Measurements from ENCODE around the gene HLF. TPM values are rescaled to one million over a fixed set of nuclear protein-coding genes. Genes with fewer than 3 reads are reported as not detected.

HLF gene
- total and polyA plus RNA-seq, 2 donors (not counting 1 experiment from before 2014, with no cell fraction given) = 0.10 TPM; not detected in 1

DNA sequence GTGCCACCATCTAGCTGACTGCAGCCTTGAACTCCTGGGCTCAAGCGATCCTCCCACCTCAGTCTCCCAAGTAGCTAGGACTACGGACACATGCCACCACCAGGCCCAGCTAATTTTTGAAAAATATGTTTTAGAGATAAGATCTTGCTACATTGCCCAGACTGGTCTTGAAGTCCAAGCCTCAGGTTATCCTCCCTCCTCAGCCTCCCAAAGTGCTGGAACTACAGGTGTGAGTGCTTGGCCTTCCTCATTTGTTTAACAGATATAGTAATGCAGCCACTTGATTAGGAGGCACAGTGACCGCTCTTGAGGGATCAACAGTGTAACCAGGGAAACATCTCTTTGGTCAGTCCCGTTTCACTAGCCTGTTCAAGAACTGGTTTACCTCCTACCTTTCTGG lies 35.1 kb downstream of the HLF start:
- Histone ChIP-seq H3K4me1 (ENCODE audit: control insufficient read depth in 2 of 2, insufficient read depth in 2 of 2, low read length in 2 of 2) (peaks cover 0 to 9% of the 10 kb centered on the region in 2 donors), H3K27ac (ENCODE audit: low read length in 2 of 2) (no peak overlapping the region), H3K27me3 (replicated peaks in 1 of 4; ENCODE audit: control extremely low read depth in 1 of 4, control insufficient read depth in 3 of 4, insufficient read depth in 4 of 4, low read length in 3 of 4) (no peaks in the 10 kb centered on the region), H3K4me2 (replicated peaks; ENCODE audit: low read depth, low read length, poor library complexity, severe bottlenecking) (no peak overlapping the region), H3K79me2 (ENCODE audit: control insufficient read depth, insufficient read depth, low read length) (no peaks in the 10 kb centered on the region), H2AFZ (ENCODE audit: insufficient read depth, low read depth, low read length, poor library complexity, severe bottlenecking) (no peak overlapping the region), H3K36me3 (replicated peaks in 1 of 2; ENCODE audit: control extremely low read depth in 1 of 2, control insufficient read depth in 1 of 2, extremely low read depth in 1 of 2, insufficient read depth in 2 of 2, low read length in 1 of 2) (no peaks in the 10 kb centered on the region), H4K20me1 (ENCODE audit: control insufficient read depth, insufficient read depth, low read length, poor library complexity, severe bottlenecking) (no peaks in the 10 kb centered on the region), H3K9me3 (ENCODE audit: control extremely low read depth in 1 of 3, control insufficient read depth in 2 of 3, insufficient read depth in 1 of 3, low read length in 2 of 3) (no peaks in the 10 kb centered on the region), H3K9ac (ENCODE audit: low read length) (no peak overlapping the region), H3K4me3 (ENCODE audit: control extremely low read depth in 1 of 5, extremely low read depth in 1 of 5, insufficient read depth in 1 of 5, low read depth in 2 of 5, low read length in 4 of 5) (no peak overlapping the region)
- no peak for DNase-seq
- Mint-ChIP-seq H3K27ac (no peak overlapping the region), H3K9me3 (ENCODE audit: insufficient read depth) (no peaks in the 10 kb centered on the region), H3K4me3 (no peak overlapping the region), H3K4me1 (peaks cover 9% of the 10 kb centered on the region), H3K27me3 (no peaks in the 10 kb centered on the region)
- WGBS (ENCODE audit: insufficient coverage) = 100% methylated on average over 1 of the region's 4 CpGs
- POLR2A ChIA-PET = no interaction called here
- no peak for ATAC-seq (ENCODE audit: low read depth)
- CTCF ChIA-PET = no interaction called here
- intact Hi-C loops (cut with micrococcal nuclease) = no loop called here
- TF ChIP-seq EZH2 (IDR thresholded peaks at IDR 0.05; ENCODE audit: borderline replicate concordance, insufficient read depth, low read depth, low read length, poor library complexity, severe bottlenecking) = no peak
- TF ChIP-seq, protein P1, sequence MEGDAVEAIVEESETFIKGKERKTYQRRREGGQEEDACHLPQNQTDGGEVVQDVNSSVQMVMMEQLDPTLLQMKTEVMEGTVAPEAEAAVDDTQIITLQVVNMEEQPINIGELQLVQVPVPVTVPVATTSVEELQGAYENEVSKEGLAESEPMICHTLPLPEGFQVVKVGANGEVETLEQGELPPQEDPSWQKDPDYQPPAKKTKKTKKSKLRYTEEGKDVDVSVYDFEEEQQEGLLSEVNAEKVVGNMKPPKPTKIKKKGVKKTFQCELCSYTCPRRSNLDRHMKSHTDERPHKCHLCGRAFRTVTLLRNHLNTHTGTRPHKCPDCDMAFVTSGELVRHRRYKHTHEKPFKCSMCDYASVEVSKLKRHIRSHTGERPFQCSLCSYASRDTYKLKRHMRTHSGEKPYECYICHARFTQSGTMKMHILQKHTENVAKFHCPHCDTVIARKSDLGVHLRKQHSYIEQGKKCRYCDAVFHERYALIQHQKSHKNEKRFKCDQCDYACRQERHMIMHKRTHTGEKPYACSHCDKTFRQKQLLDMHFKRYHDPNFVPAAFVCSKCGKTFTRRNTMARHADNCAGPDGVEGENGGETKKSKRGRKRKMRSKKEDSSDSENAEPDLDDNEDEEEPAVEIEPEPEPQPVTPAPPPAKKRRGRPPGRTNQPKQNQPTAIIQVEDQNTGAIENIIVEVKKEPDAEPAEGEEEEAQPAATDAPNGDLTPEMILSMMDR (IDR thresholded peaks at IDR 0.05) = no peak

- Histone ChIP-seq H2AFZ (ENCODE audit: insufficient read depth, low read depth, low read length, poor library complexity, severe bottlenecking) (no peak overlapping the region), H4K20me1 (ENCODE audit: control insufficient read depth, insufficient read depth, low read length, poor library complexity, severe bottlenecking) (no peaks in the 10 kb centered on the region), H3K4me2 (replicated peaks; ENCODE audit: low read depth, low read length, poor library complexity, severe bottlenecking) (no peak overlapping the region), H3K4me3 (ENCODE audit: control extremely low read depth in 1 of 5, extremely low read depth in 1 of 5, insufficient read depth in 1 of 5, low read depth in 2 of 5, low read length in 4 of 5) (no peak overlapping the region), H3K36me3 (replicated peaks in 1 of 2; ENCODE audit: control extremely low read depth in 1 of 2, control insufficient read depth in 1 of 2, extremely low read depth in 1 of 2, insufficient read depth in 2 of 2, low read length in 1 of 2) (no peaks in the 10 kb centered on the region), H3K9ac (ENCODE audit: low read length) (no peak overlapping the region), H3K9me3 (ENCODE audit: control extremely low read depth in 1 of 3, control insufficient read depth in 2 of 3, insufficient read depth in 1 of 3, low read length in 2 of 3) (no peaks in the 10 kb centered on the region), H3K79me2 (ENCODE audit: control insufficient read depth, insufficient read depth, low read length) (no peaks in the 10 kb centered on the region), H3K27me3 (replicated peaks in 1 of 4; ENCODE audit: control extremely low read depth in 1 of 4, control insufficient read depth in 3 of 4, insufficient read depth in 4 of 4, low read length in 3 of 4) (no peaks in the 10 kb centered on the region), H3K27ac (ENCODE audit: low read length in 2 of 2) (no peak overlapping the region), H3K4me1 (ENCODE audit: control insufficient read depth in 2 of 2, insufficient read depth in 2 of 2, low read length in 2 of 2) (peaks cover 1 to 6% of the 10 kb centered on the region in 2 donors)
- no peak for DNase-seq
- no peak overlapping the region for H3K4me3 Mint-ChIP-seq
- POLR2A ChIA-PET = no interaction called here
- no peaks in the 10 kb centered on the region for H3K9me3 Mint-ChIP-seq (ENCODE audit: insufficient read depth)
- intact Hi-C loops (cut with micrococcal nuclease) = no loop called here
- no peak for ATAC-seq (ENCODE audit: low read depth)
- H3K27ac Mint-ChIP-seq = no peak overlapping the region
- CTCF ChIA-PET = no interaction called here
- WGBS (ENCODE audit: insufficient coverage) = 85% methylated on average over 6 of the region's 6 CpGs
- no peak for TF ChIP-seq EZH2 (IDR thresholded peaks at IDR 0.05; ENCODE audit: borderline replicate concordance, insufficient read depth, low read depth, low read length, poor library complexity, severe bottlenecking)
- TF ChIP-seq, protein P1 (IDR thresholded peaks at IDR 0.05) = no peak
- peaks cover 6% of the 10 kb centered on the region for H3K4me1 Mint-ChIP-seq
- H3K27me3 Mint-ChIP-seq = no peaks in the 10 kb centered on the region
Measured at GRCh38 chr17:55300479-55301290, 35.9 kb downstream of the HLF start.
